Measurements from ENCODE around the gene FAM3C. TPM values are rescaled to one million over a fixed set of nuclear protein-coding genes. Genes with fewer than 3 reads are reported as not detected.

The FAM3C gene
- total RNA-seq, 1 experiment from 2014 or later = 30.3 TPM

- Histone ChIP-seq H3K4me3 (ENCODE audit: insufficient read depth, low read depth, low read length) (no peak overlapping the region), H3K27me3 (ENCODE audit: control insufficient read depth, insufficient read depth, low read length) (no peaks in the 10 kb centered on the region), H3K36me3 (replicated peaks; ENCODE audit: control insufficient read depth, insufficient read depth, low read length) (no peaks in the 10 kb centered on the region; the same call in 1 of the 2 replicates)
- DNase-seq = no peak
These were observed 1.7 kb upstream of the FAM3C start for GRCh38 chr7:121397822-121398221.

GRCh38 chr7:121397361-121397760 lies 1.3 kb upstream of the FAM3C start:
- Histone ChIP-seq H3K27me3 (ENCODE audit: control insufficient read depth, insufficient read depth, low read length) (no peaks in the 10 kb centered on the region), H3K4me3 (ENCODE audit: insufficient read depth, low read depth, low read length) (no peak overlapping the region), H3K36me3 (replicated peaks; ENCODE audit: control insufficient read depth, insufficient read depth, low read length) (no peaks in the 10 kb centered on the region; the same call in 1 of the 2 replicates)
- no peak for DNase-seq

GRCh38 chr7:121395494-121395960 lies 581 bp downstream of the FAM3C start:
- H3K27me3 ChIP-seq (ENCODE audit: control insufficient read depth, insufficient read depth, low read length) = no peaks in the 10 kb centered on the region
- no peaks in the 10 kb centered on the region; the same call in 1 of the 2 replicates for H3K36me3 ChIP-seq (replicated peaks; ENCODE audit: control insufficient read depth, insufficient read depth, low read length)
- peak overlapping the region; percentile 89 for H3K4me3 ChIP-seq (ENCODE audit: insufficient read depth, low read depth, low read length)
- no peak for DNase-seq

GRCh38 chr7:121394709-121395140 lies 1.4 kb downstream of the FAM3C start:
- Histone ChIP-seq H3K4me3 (ENCODE audit: insufficient read depth, low read depth, low read length) (no peak overlapping the region), H3K27me3 (ENCODE audit: control insufficient read depth, insufficient read depth, low read length) (no peaks in the 10 kb centered on the region), H3K36me3 (replicated peaks; ENCODE audit: control insufficient read depth, insufficient read depth, low read length) (no peaks in the 10 kb centered on the region; the same call in 1 of the 2 replicates)
- DNase-seq = no peak

- DNase-seq = no peak
- no peak overlapping the region for H3K4me3 ChIP-seq (ENCODE audit: insufficient read depth, low read depth, low read length)
- no peaks in the 10 kb centered on the region; the same call in 1 of the 2 replicates for H3K36me3 ChIP-seq (replicated peaks; ENCODE audit: control insufficient read depth, insufficient read depth, low read length)
- no peaks in the 10 kb centered on the region for H3K27me3 ChIP-seq (ENCODE audit: control insufficient read depth, insufficient read depth, low read length)
These were observed 3.1 kb downstream of the FAM3C start for GRCh38 chr7:121393005-121393366.

GRCh38 chr7:121392277-121393004 lies 3.7 kb downstream of the FAM3C start:
- H3K36me3 ChIP-seq (replicated peaks; ENCODE audit: control insufficient read depth, insufficient read depth, low read length) = no peaks in the 10 kb centered on the region; the same call in 1 of the 2 replicates

GRCh38 chr7:121391686-121392085 lies 4.4 kb downstream of the FAM3C start:
- no peak for DNase-seq
- Histone ChIP-seq H3K4me3 (ENCODE audit: insufficient read depth, low read depth, low read length) (no peak overlapping the region), H3K36me3 (replicated peaks; ENCODE audit: control insufficient read depth, insufficient read depth, low read length) (no peaks in the 10 kb centered on the region; the same call in 1 of the 2 replicates), H3K27me3 (ENCODE audit: control insufficient read depth, insufficient read depth, low read length) (no peaks in the 10 kb centered on the region)

More at GRCh38 chr7:121392277-121393004, 3.7 kb downstream of the FAM3C start:
- H3K27me3 ChIP-seq (ENCODE audit: control insufficient read depth, insufficient read depth, low read length) = no peaks in the 10 kb centered on the region
- no peak overlapping the region for H3K4me3 ChIP-seq (ENCODE audit: insufficient read depth, low read depth, low read length)
- DNase-seq = no peak

- no peaks in the 10 kb centered on the region for H3K27me3 ChIP-seq (ENCODE audit: control insufficient read depth, insufficient read depth, low read length)
- no peaks in the 10 kb centered on the region; the same call in 1 of the 2 replicates for H3K36me3 ChIP-seq (replicated peaks; ENCODE audit: control insufficient read depth, insufficient read depth, low read length)
- no peak overlapping the region for H3K4me3 ChIP-seq (ENCODE audit: insufficient read depth, low read depth, low read length)
- no peak for DNase-seq
These were observed 5.5 kb downstream of the FAM3C start for GRCh38 chr7:121390617-121391016.

GRCh38 chr7:121390109-121390508 lies 6.0 kb downstream of the FAM3C start:
- Histone ChIP-seq H3K4me3 (ENCODE audit: insufficient read depth, low read depth, low read length) (no peak overlapping the region), H3K27me3 (ENCODE audit: control insufficient read depth, insufficient read depth, low read length) (no peaks in the 10 kb centered on the region), H3K36me3 (replicated peaks; ENCODE audit: control insufficient read depth, insufficient read depth, low read length) (no peaks in the 10 kb centered on the region; the same call in 1 of the 2 replicates)
- DNase-seq = no peak

GRCh38 chr7:121388950-121389349 lies 7.2 kb downstream of the FAM3C start:
- Histone ChIP-seq H3K4me3 (ENCODE audit: insufficient read depth, low read depth, low read length) (no peak overlapping the region), H3K36me3 (replicated peaks; ENCODE audit: control insufficient read depth, insufficient read depth, low read length) (no peaks in the 10 kb centered on the region), H3K27me3 (ENCODE audit: control insufficient read depth, insufficient read depth, low read length) (no peaks in the 10 kb centered on the region)
- DNase-seq = no peak

GRCh38 chr7:121385800-121386179 lies 10.3 kb downstream of the FAM3C start:
- no peaks in the 10 kb centered on the region for H3K36me3 ChIP-seq (replicated peaks; ENCODE audit: control insufficient read depth, insufficient read depth, low read length)
- no peaks in the 10 kb centered on the region for H3K27me3 ChIP-seq (ENCODE audit: control insufficient read depth, insufficient read depth, low read length)
- DNase-seq = no peak
- H3K4me3 ChIP-seq (ENCODE audit: insufficient read depth, low read depth, low read length) = no peak overlapping the region

- Histone ChIP-seq H3K27me3 (ENCODE audit: control insufficient read depth, insufficient read depth, low read length) (no peaks in the 10 kb centered on the region), H3K4me3 (ENCODE audit: insufficient read depth, low read depth, low read length) (no peak overlapping the region), H3K36me3 (replicated peaks; ENCODE audit: control insufficient read depth, insufficient read depth, low read length) (no peaks in the 10 kb centered on the region)
- DNase-seq = no peak
These were observed 10.9 kb downstream of the FAM3C start for GRCh38 chr7:121385056-121385799.

GRCh38 chr7:121384265-121384664 lies 11.8 kb downstream of the FAM3C start:
- DNase-seq = no peak
- Histone ChIP-seq H3K4me3 (ENCODE audit: insufficient read depth, low read depth, low read length) (no peak overlapping the region), H3K27me3 (ENCODE audit: control insufficient read depth, insufficient read depth, low read length) (no peaks in the 10 kb centered on the region), H3K36me3 (replicated peaks; ENCODE audit: control insufficient read depth, insufficient read depth, low read length) (no peaks in the 10 kb centered on the region)

- no peak for DNase-seq
- Histone ChIP-seq H3K27me3 (ENCODE audit: control insufficient read depth, insufficient read depth, low read length) (no peaks in the 10 kb centered on the region), H3K36me3 (replicated peaks; ENCODE audit: control insufficient read depth, insufficient read depth, low read length) (peaks cover 2% of the 10 kb centered on the region), H3K4me3 (ENCODE audit: insufficient read depth, low read depth, low read length) (no peak overlapping the region)
These were observed 12.7 kb downstream of the FAM3C start for GRCh38 chr7:121383235-121383910.

Measured in H7 (cell line).